ENCODE measurements around the gene ESPL1.

The ESPL1 gene

DNA sequence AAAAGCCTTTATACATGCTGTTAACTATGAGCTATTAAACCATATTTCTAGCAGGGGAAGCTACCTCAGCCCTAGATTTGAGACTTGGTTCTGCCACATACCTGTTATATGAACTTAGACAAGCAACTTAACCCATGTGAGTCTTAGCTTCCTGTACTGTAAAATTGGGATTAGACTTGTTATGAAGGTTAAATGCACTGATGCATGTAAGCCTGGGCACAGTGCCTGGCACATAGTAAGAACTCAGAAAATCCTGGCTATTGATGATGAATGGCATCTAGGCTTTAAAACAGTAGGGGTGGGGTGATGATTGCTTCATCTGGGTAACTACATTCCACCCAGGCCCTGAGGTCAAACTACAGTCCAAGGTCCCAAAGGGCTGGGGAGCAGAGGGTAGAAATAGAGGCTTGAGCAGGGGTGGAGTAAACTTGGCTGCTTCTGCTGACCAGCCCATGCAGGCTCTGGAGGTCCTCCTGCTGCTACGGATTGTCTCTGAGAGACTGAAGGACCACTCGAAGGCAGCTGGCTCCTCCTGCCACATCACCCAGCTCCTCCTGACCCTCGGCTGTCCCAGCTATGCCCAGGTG, 11.3 kb downstream of the ESPL1 start:
- DNase-seq (ENCODE audit: low read depth) = no peak
- TF ChIP-seq, protein P1, sequence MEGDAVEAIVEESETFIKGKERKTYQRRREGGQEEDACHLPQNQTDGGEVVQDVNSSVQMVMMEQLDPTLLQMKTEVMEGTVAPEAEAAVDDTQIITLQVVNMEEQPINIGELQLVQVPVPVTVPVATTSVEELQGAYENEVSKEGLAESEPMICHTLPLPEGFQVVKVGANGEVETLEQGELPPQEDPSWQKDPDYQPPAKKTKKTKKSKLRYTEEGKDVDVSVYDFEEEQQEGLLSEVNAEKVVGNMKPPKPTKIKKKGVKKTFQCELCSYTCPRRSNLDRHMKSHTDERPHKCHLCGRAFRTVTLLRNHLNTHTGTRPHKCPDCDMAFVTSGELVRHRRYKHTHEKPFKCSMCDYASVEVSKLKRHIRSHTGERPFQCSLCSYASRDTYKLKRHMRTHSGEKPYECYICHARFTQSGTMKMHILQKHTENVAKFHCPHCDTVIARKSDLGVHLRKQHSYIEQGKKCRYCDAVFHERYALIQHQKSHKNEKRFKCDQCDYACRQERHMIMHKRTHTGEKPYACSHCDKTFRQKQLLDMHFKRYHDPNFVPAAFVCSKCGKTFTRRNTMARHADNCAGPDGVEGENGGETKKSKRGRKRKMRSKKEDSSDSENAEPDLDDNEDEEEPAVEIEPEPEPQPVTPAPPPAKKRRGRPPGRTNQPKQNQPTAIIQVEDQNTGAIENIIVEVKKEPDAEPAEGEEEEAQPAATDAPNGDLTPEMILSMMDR (IDR thresholded peaks at IDR 0.05; ENCODE audit: low read depth, low read length, missing control alignments) = no peak
- no peak overlapping the region for H3K4me3 ChIP-seq (ENCODE audit: low read depth, low read length)

DNA sequence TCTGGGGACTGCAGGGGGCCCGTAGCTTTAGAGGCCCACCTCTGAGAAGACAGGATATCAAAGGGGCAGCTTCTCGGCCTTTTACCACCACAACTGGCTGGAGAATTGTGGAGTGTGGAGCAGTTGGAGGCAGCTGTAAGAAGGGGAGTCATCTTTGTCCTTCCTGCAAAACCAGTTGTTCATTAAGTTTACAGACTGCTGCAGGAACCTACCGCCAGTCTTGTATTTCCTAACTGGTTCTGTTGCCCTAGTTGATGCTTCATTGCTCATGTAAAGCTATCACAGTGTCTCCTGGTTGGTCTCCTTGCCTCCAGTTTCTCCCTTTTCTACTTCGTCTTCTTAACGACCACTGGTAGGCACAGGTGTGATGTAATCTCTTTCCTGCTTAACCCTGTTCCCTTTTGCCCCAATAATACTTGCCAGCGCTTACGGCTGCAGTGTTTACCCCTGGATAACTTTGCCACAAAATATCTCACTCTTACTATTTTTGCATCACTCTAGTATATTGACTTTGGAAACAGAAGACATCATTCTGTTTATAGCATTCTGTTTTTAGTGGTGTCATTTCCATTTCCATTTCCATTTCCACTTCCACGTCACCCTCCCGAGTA, 11.9 kb downstream of the ESPL1 start:
- TF ChIP-seq, protein P1 (IDR thresholded peaks at IDR 0.05; ENCODE audit: low read depth, low read length, missing control alignments) = no peak
- H3K4me3 ChIP-seq (ENCODE audit: low read depth, low read length) = no peak overlapping the region
- no peak for DNase-seq (ENCODE audit: low read depth)

DNA sequence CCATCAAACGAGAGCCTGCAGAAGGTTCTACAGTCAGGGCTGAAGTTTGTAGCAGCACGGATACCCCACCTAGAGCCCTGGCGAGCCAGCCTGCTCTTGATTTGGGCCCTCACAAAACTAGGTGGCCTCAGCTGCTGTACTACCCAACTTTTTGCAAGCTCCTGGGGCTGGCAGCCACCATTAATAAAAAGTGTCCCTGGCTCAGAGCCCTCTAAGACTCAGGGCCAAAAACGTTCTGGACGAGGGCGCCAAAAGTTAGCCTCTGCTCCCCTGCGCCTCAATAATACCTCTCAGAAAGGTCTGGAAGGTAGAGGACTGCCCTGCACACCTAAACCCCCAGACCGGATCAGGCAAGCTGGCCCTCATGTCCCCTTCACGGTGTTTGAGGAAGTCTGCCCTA, 18.3 kb downstream of the ESPL1 start:
- no peak overlapping the region for H3K4me3 ChIP-seq (ENCODE audit: low read depth, low read length)
- DNase-seq (ENCODE audit: low read depth) = no peak
- TF ChIP-seq, protein P1 (IDR thresholded peaks at IDR 0.05; ENCODE audit: low read depth, low read length, missing control alignments) = no peak

GRCh38 chr12:53287741-53288216, 19.7 kb downstream of the ESPL1 start:
- TF ChIP-seq, protein P1 (IDR thresholded peaks at IDR 0.05; ENCODE audit: low read depth, low read length, missing control alignments) = peak; percentile 80
- peak; percentile 39 for DNase-seq (ENCODE audit: low read depth)
- no peak overlapping the region for H3K4me3 ChIP-seq (ENCODE audit: low read depth, low read length)

- H3K4me3 ChIP-seq (ENCODE audit: low read depth, low read length) = no peak overlapping the region
- TF ChIP-seq, protein P1 (IDR thresholded peaks at IDR 0.05; ENCODE audit: low read depth, low read length, missing control alignments) = no peak
- DNase-seq (ENCODE audit: low read depth) = no peak
Observed at GRCh38 chr12:53288322-53288721, 20.2 kb downstream of the ESPL1 start.

- TF ChIP-seq, protein P1 (IDR thresholded peaks at IDR 0.05; ENCODE audit: low read depth, low read length, missing control alignments) = no peak
- H3K4me3 ChIP-seq (ENCODE audit: low read depth, low read length) = no peak overlapping the region
- no peak for DNase-seq (ENCODE audit: low read depth)
Observed at GRCh38 chr12:53289891-53290290, 21.8 kb downstream of the ESPL1 start.

DNA sequence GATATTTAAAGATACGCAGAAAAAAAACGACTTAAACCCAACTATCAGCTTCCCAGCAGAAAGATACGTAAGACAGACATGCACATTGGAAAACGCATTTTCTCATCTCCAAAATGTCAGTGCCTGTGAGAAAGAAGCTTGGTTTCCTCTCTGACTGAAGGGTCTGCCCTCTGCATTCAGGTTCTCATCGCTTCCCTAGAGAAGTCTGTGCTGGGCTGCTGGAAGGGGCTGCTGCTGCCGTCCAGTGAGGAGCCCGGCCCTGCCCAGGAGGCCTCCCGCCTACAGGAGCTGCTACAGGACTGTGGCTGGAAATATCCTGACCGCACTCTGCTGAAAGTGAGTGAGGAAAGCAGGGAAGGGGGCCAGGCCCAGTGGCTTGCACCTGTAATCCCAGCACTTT, 22.6 kb downstream of the ESPL1 start:
- TF ChIP-seq, protein P1 (IDR thresholded peaks at IDR 0.05; ENCODE audit: low read depth, low read length, missing control alignments) = no peak
- no peak for DNase-seq (ENCODE audit: low read depth)
- H3K4me3 ChIP-seq (ENCODE audit: low read depth, low read length) = no peak overlapping the region
